Measurements from ENCODE around the gene PANX2.

DNA sequence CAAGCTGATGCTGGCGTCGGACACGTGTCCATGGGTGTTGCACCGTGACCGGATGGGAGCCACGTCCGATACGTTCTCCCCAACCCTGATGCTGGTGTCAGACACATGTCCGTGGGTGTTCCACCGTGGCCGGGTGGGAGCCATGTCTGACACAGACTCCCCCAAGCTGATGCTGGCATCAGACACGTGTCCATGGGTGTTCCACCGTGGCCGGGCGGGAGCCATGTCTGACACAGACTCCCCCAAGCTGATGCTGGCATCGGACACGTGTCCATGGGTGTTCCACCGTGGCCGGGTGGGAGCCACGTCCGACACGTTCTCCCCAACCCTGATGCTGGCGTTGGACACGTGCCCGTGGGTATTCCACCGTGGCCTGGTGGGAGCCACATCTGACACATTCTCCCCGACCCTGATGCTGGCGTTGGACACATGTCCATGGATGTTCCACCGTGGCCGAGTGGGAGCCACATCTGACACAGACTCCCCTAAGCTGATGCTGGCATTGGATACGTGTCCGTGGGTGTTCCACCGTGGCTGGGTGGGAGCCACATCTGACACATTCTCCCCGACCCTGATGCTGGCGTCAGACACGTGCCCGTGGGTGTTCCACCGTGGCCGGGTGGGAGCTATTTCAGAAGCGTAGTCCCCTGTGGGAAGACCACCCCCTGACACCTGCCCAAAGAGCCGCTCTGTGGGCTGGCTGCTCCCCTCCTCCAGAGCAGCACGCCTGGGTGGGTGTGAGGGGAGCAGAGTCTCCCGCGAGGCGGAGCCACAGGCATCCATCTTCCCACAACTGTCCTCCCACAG lies 50.3 kb downstream of the PANX2 start:
- no peak for TF ChIP-seq POLR2A (IDR thresholded peaks at IDR 0.05)
- TF ChIP-seq POLR2AphosphoS5 (IDR thresholded peaks at IDR 0.05; ENCODE audit: insufficient read depth in 1 of 2, low read depth in 1 of 2), result no peak
